ENCODE data around the gene GSN.

DNA sequence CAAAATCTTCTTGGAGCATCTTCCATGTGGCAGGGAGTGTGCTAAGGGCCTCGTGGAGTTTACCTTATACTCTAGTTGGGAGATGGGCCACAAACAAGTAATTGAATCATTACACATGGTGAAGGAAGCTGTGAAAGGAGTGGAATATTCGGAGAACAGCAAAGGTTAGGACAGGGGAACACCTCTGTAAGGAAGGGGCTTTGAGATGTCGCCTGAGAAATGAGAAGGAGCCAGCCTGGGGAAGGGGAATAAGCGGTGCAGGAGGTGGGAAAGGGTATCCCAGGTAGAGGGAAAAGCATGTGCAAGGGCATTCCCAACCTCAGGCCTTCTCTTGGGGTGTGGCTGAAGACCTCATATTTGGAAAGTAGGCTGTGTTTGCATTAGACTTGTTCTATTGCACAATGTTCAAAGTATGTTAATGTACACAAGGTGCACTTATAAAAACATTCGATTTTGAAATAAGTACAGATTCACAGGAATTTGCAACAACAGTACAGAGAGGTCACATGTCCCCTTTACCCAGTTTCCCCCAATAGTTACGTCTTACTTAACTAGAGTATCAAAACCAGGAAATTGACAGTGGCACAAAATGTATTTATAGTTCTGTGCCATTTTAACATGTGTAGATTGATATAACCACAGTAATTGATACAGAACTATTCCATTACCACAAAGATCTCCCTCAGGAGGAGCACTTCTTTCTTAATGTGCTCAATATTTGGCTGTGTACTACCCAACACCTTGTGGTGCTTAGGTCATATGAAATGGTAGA is 104.5 kb downstream of the GSN start:
- TF ChIP-seq, protein P1, sequence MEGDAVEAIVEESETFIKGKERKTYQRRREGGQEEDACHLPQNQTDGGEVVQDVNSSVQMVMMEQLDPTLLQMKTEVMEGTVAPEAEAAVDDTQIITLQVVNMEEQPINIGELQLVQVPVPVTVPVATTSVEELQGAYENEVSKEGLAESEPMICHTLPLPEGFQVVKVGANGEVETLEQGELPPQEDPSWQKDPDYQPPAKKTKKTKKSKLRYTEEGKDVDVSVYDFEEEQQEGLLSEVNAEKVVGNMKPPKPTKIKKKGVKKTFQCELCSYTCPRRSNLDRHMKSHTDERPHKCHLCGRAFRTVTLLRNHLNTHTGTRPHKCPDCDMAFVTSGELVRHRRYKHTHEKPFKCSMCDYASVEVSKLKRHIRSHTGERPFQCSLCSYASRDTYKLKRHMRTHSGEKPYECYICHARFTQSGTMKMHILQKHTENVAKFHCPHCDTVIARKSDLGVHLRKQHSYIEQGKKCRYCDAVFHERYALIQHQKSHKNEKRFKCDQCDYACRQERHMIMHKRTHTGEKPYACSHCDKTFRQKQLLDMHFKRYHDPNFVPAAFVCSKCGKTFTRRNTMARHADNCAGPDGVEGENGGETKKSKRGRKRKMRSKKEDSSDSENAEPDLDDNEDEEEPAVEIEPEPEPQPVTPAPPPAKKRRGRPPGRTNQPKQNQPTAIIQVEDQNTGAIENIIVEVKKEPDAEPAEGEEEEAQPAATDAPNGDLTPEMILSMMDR (IDR thresholded peaks at IDR 0.05): no peak
- no peak for TF ChIP-seq RAD21 (IDR thresholded peaks at IDR 0.05; ENCODE audit: low read length)
- TF ChIP-seq, protein P2, sequence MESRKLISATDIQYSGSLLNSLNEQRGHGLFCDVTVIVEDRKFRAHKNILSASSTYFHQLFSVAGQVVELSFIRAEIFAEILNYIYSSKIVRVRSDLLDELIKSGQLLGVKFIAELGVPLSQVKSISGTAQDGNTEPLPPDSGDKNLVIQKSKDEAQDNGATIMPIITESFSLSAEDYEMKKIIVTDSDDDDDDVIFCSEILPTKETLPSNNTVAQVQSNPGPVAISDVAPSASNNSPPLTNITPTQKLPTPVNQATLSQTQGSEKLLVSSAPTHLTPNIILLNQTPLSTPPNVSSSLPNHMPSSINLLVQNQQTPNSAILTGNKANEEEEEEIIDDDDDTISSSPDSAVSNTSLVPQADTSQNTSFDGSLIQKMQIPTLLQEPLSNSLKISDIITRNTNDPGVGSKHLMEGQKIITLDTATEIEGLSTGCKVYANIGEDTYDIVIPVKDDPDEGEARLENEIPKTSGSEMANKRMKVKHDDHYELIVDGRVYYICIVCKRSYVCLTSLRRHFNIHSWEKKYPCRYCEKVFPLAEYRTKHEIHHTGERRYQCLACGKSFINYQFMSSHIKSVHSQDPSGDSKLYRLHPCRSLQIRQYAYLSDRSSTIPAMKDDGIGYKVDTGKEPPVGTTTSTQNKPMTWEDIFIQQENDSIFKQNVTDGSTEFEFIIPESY (IDR thresholded peaks at IDR 0.05; ENCODE audit: borderline replicate concordance, low read depth): no peak
- no peak for TF ChIP-seq RCOR1 (IDR thresholded peaks at IDR 0.05; ENCODE audit: low read length)
- no peak for TF ChIP-seq YY1 (IDR thresholded peaks at IDR 0.05; ENCODE audit: low read depth)
- TF ChIP-seq, protein P3, sequence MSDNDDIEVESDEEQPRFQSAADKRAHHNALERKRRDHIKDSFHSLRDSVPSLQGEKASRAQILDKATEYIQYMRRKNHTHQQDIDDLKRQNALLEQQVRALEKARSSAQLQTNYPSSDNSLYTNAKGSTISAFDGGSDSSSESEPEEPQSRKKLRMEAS (IDR thresholded peaks at IDR 0.05; ENCODE audit: low read depth): no peak
- no peak for TF ChIP-seq MEF2A (IDR thresholded peaks at IDR 0.05; ENCODE audit: borderline replicate concordance, low read depth)
- no peak for TF ChIP-seq EP300 (IDR thresholded peaks at IDR 0.05; ENCODE audit: borderline replicate concordance in 1 of 2, low read depth in 1 of 2, low read length in 1 of 2)
- no peak for TF ChIP-seq JUND (IDR thresholded peaks at IDR 0.05)
